K562 (cell line): Measurements from ENCODE around the gene SLC26A1.

ENCODE experiments used
- BCOR ChIP-seq: fragments of 450-650 bp; IDR thresholded peaks from 2 replicates; pipeline ENCODE4 v1.6.1; 2016
- BDP1 ChIP-seq: IDR thresholded peaks from 3 replicates; pipeline ENCODE4 v1.6.1; 2011; ENCODE audit not compliant: insufficient read length, insufficient read depth
- CREB1 ChIP-seq, 2 experiments: sonication (generic) in 1 of 2; formaldehyde crosslinking in 1 of 2; IDR thresholded peaks; 2 replicates each; pipeline versions ENCODE4 v1.6.1 to v1.8.0; 2012 to 2022; ENCODE audit warnings: inconsistent platforms in 1 of 2, mild to moderate bottlenecking in 1 of 2, missing genetic modification reagents in 1 of 2, moderate library complexity in 1 of 2
- CTCF ChIP-seq, 3 experiments: IDR thresholded peaks in 2 of 3; conservative IDR thresholded peaks in 1 of 3; 2 replicates each; pipeline ENCODE4 v1.5.1; 2011 to 2012; ENCODE audit warnings: low read length in 3 of 3, mild to moderate bottlenecking in 3 of 3, control low read depth in 2 of 3, improper control_type of control experiment in 1 of 3, inconsistent platforms in 1 of 3, low read depth in 1 of 3, mixed read lengths in 1 of 3, moderate library complexity in 1 of 3; ENCODE audit not compliant: insufficient read depth in 2 of 3
- HMGXB4 ChIP-seq: sonication (generic); formaldehyde crosslinking; IDR thresholded peaks from 2 replicates; pipeline ENCODE4 v1.8.1; 2023; ENCODE audit warnings: mild to moderate bottlenecking, missing genetic modification reagents
- HNRNPLL ChIP-seq: fragments of 200-400 bp; formaldehyde crosslinking; IDR thresholded peaks from 2 replicates; pipeline ENCODE4 v1.6.1; 2017; ENCODE audit warnings: low read length, low read depth, mild to moderate bottlenecking; ENCODE audit not compliant: poor library complexity, severe bottlenecking
- IRF2 ChIP-seq: sonication (generic); formaldehyde crosslinking; IDR thresholded peaks from 2 replicates; pipeline ENCODE4 v1.8.1; 2022; ENCODE audit warnings: mild to moderate bottlenecking, missing genetic modification reagents
- ZNF512 ChIP-seq: IDR thresholded peaks from 2 replicates; pipeline ENCODE4 v1.6.1; 2016; ENCODE audit warnings: missing genetic modification characterization, missing compliant biosample characterization
- ZNF561 ChIP-seq: fragments of 450-650 bp; formaldehyde crosslinking; conservative IDR thresholded peaks from 2 replicates; pipeline ENCODE4 v1.4.0; 2020; ENCODE audit warnings: mild to moderate bottlenecking, moderate library complexity
- ZSCAN32 ChIP-seq: fragments of 450-650 bp; formaldehyde crosslinking; IDR thresholded peaks from 2 replicates; pipeline ENCODE4 v1.4.0; 2020; ENCODE audit warnings: mild to moderate bottlenecking, moderate library complexity
- TF ChIP-seq, protein P1 (sequence below): fragments of 450-650 bp; IDR thresholded peaks from 2 replicates; pipeline ENCODE4 v1.6.1; 2017; ENCODE audit warnings: mild to moderate bottlenecking, moderate library complexity

GRCh38 chr4:1036976-1037810 lies 44.0 kb upstream of the SLC26A1 start:
- no peak for TF ChIP-seq CTCF (IDR thresholded peaks at IDR 0.05 in 2 of 3, conservative IDR thresholded peaks at IDR 0.05 in 1 of 3; ENCODE audit: insufficient read depth in 2 of 3, low read depth in 1 of 3, low read length in 3 of 3)
- no peak for TF ChIP-seq HNRNPLL
- no peak for TF ChIP-seq IRF2 (CRISPR knock-in tag)
- no peak for TF ChIP-seq ZNF512
- no peak for TF ChIP-seq HMGXB4 (CRISPR knock-in tag)
- TF ChIP-seq ZSCAN32 (CRISPR knock-in tag): no peak
- TF ChIP-seq BDP1: no peak
- no peak for TF ChIP-seq CREB1 (IDR thresholded peaks at IDR 0.05)
- no peak for TF ChIP-seq CREB1 (CRISPR knock-in tag; IDR thresholded peaks at IDR 0.05)
- no peak for TF ChIP-seq ZNF561
- no peak for TF ChIP-seq BCOR
- TF ChIP-seq, protein P1, sequence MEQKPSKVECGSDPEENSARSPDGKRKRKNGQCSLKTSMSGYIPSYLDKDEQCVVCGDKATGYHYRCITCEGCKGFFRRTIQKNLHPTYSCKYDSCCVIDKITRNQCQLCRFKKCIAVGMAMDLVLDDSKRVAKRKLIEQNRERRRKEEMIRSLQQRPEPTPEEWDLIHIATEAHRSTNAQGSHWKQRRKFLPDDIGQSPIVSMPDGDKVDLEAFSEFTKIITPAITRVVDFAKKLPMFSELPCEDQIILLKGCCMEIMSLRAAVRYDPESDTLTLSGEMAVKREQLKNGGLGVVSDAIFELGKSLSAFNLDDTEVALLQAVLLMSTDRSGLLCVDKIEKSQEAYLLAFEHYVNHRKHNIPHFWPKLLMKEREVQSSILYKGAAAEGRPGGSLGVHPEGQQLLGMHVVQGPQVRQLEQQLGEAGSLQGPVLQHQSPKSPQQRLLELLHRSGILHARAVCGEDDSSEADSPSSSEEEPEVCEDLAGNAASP: no peak
